Activated T-helper 1 cell treated with anti-CD3 and anti-CD28 coated beads, Interleukin-12 subunit alpha, Interleukin-12 subunit beta, Interleukin-2, Interleukin-4 antibody, amounts not matched to agents 30 ng/mL and 10 ng/mL and 1 ng/mL, durations not matched to agents 14 hours and 24 hours and 36 hours (primary cell): ENCODE results near the gene NDUFV1. TPM values are rescaled to one million over a fixed set of nuclear protein-coding genes. Genes with fewer than 3 reads are reported as not detected.
"Not testable (repeated sequence)": the region's sequence is repeated elsewhere in the genome, so short reads cannot be mapped to it uniquely, and the experiment has no call there.

Experiments used
- DNase-seq: peaks from one replicate; pipeline ENCODE4 v3.0.0; 2021; ENCODE audit warnings: low spot score
- H3K27ac Mint-ChIP-seq: one replicate; pipeline ENCODE4 v1.8.0; 2021; ENCODE audit warnings: mild to moderate bottlenecking, mixed read lengths
- H3K27me3 Mint-ChIP-seq: one replicate; pipeline ENCODE4 v1.8.0; 2022; ENCODE audit warnings: mild to moderate bottlenecking, moderate library complexity, mixed read lengths; ENCODE audit not compliant: insufficient read depth
- H3K36me3 Mint-ChIP-seq: one replicate; pipeline ENCODE4 v1.8.0; 2021; ENCODE audit warnings: low read depth, mixed read lengths
- H3K4me1 Mint-ChIP-seq: one replicate; pipeline ENCODE4 v1.8.0; 2021; ENCODE audit warnings: low read depth, mixed read lengths
- H3K4me3 Mint-ChIP-seq: one replicate; pipeline ENCODE4 v1.8.0; 2021; ENCODE audit warnings: mild to moderate bottlenecking, moderate library complexity, mixed read lengths
- H3K9me3 Mint-ChIP-seq: one replicate; pipeline ENCODE4 v1.8.0; 2021; ENCODE audit warnings: mixed read lengths
- intact Hi-C: fragments of 100-400 bp; cut with micrococcal nuclease; formaldehyde crosslinking; loops from one replicate; pipeline ENCODE4 v1.15.1; 2024
- total RNA-seq: library from RNA; stranded (reverse); gene quantifications from 2 replicates; pipeline ENCODE4 v1.2.3, GENCODE V29; 2022

The NDUFV1 gene
- total RNA-seq, 1 donor from 2014 or later: 289 TPM

DNA sequence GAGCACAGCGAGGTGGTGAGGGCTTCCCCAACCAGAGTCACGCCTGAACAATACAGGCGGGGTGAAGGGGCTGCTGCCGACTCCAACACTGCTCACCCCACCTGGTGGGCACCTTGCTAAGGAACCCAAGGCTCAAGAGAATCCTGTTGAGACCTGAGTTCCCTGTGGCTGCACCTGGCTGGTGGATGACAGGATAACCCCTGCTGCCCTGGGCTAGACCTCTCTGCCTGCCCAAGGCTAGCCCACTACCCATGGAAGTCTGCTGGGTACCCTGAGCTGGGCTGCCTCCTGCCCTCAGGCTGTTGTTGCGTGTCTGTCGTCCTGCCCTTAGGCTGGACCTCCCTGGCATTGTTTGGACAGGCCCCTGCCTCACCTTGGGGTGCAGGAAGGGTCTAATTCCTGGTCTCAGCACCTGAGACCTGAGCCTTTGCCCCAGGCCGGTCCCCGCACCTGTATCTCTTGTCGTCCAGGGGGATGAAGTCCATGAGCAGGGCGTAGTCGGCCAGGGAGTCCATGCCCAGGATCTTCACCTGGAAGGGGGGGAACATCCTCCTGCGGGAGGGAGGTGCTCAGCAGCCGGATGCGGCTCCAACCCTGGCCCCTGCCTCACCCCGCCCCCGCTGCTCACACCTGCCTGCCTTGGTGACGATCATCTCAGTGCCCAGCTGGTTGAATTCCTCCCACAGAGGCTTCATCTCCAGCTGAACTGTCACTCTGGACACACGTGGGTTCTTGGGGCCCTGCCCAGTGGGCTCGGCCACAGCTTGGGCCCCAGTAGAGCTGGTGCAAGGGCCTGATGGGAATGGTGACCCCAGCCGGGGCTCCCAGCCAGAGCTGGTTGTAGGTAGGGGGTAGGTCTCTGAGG lies 27.9 kb downstream of the NDUFV1 start:
- Mint-ChIP-seq H3K27ac (no peak overlapping the region), H3K27me3 (peaks cover 3% of the 10 kb centered on the region), H3K4me3 (no peak overlapping the region), H3K4me1 (peaks cover 11% of the 10 kb centered on the region), H3K9me3 (no peaks in the 10 kb centered on the region), H3K36me3 (no peaks in the 10 kb centered on the region)
- intact Hi-C loops: no loop called here
- DNase-seq: no peak

DNA sequence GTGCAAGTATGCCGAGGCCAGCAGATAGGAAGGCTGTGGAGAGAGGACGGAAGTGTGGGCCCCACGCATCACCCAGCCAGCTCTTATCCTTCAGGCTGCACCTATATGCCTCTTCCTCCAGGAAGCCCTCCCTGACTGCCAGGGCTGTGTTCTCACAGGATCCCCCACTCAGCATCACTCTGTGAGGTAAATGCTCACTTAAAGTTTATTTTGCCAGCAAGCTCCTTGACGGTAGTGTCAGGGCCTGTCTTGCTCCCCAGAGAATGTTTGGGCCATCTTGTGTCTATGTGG lies 28.4 kb downstream of the NDUFV1 start:
- peaks cover 11% of the 10 kb centered on the region for H3K4me1 Mint-ChIP-seq
- H3K27ac Mint-ChIP-seq: no peak overlapping the region
- no peak overlapping the region for H3K4me3 Mint-ChIP-seq
- H3K27me3 Mint-ChIP-seq: peaks cover 3% of the 10 kb centered on the region
- H3K9me3 Mint-ChIP-seq: no peaks in the 10 kb centered on the region
- DNase-seq: no peak
- H3K36me3 Mint-ChIP-seq: no peaks in the 10 kb centered on the region
- intact Hi-C loops: no loop called here

DNA sequence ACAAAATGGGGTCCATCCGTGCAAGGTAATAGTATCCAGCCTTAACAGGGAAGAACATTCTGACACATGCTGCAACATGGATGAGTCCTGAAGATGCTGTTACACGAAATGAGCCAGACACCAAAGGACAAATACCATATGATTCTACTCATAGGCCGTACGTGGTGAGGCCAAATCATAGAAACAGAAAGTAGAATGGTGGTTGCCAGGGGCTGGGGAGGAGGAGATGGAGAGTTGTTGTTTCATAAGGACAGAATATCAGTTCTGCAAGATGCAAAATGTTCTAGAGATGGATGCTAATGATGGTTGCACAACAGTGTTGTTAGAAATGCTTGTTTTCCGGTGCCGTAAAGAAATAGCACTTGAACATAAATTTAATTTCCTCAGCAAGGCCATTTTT lies 30.2 kb downstream of the NDUFV1 start:
- Mint-ChIP-seq H3K9me3 (no peaks in the 10 kb centered on the region), H3K4me1 (peaks cover 7% of the 10 kb centered on the region), H3K36me3 (no peaks in the 10 kb centered on the region), H3K4me3 (no peak overlapping the region), H3K27me3 (peaks cover 1% of the 10 kb centered on the region), H3K27ac (no peak overlapping the region)
- intact Hi-C loops: no loop called here
- DNase-seq: no peak

DNA sequence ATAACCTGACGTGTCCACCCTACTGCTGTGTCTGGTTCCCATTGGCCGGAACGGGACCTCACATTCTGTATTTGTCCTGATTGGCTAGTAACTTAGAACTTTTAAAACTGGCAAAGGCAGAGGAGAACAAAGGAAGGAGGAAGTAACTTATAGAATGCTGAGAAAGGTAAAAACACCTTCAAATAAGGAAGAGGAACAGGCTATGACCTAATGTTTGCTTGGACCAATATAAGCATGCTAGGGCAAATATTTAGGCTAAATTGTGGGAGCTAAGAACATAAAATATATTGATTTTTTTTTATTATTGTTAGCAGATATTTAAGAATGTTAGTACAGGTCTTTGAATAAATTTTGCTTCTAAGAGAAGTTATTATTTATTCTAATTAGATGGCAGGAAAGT lies 30.7 kb downstream of the NDUFV1 start:
- H3K27ac Mint-ChIP-seq, H3K9me3 Mint-ChIP-seq, H3K4me3 Mint-ChIP-seq, H3K4me1 Mint-ChIP-seq, intact Hi-C loops, H3K27me3 Mint-ChIP-seq, DNase-seq, H3K36me3 Mint-ChIP-seq: not testable (repeated sequence)

DNA sequence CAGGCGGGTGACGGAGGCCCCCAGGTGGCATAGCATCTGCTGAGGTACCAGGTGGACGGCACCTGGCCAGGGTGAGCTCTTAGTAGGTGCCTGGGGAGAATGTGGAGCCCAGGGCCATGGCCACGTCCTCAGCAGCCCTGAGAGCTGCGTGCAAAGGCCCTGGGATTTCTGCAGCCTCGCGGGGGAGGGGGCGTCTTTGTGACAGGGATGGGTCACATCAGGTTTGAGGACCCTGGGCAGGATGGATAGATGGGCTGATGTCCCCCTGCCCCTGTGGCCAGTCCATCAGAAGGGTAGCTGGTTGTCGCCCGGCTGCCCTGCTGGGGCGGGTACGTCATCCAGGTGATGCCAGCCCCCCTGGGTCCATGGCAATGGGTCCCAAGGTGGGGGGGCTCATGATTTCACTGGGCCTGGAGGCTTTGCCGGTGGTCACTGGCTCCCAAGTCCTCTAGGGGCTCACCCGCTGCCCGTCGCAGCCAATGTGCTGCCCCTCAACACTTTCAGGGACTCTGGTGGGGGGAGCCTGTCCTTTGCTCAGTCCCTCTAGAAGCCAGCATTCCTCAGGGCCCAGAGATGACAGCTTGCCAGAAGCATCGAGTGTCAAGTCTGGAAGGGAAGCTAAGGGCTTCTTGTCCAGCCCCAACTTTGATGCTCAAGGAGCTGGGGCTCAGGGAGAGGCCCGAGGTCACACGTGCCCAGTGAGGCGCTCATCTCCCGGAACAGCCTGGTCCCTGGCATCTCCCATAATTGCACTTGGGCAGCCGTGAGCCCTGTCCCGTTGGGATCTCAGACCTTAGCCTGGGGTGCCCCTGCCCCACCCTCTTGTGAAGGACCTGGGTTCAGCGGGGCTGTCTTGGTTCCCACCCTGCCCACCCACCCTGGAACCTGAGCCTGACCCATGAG lies 32.0 kb downstream of the NDUFV1 start:
- peaks cover 5% of the 10 kb centered on the region for H3K27me3 Mint-ChIP-seq
- no peaks in the 10 kb centered on the region for H3K9me3 Mint-ChIP-seq
- intact Hi-C loops: no loop called here
- H3K36me3 Mint-ChIP-seq: no peaks in the 10 kb centered on the region
- no peak for DNase-seq
- peaks cover 7% of the 10 kb centered on the region for H3K4me1 Mint-ChIP-seq
- no peak overlapping the region for H3K4me3 Mint-ChIP-seq
- H3K27ac Mint-ChIP-seq: no peak overlapping the region

DNA sequence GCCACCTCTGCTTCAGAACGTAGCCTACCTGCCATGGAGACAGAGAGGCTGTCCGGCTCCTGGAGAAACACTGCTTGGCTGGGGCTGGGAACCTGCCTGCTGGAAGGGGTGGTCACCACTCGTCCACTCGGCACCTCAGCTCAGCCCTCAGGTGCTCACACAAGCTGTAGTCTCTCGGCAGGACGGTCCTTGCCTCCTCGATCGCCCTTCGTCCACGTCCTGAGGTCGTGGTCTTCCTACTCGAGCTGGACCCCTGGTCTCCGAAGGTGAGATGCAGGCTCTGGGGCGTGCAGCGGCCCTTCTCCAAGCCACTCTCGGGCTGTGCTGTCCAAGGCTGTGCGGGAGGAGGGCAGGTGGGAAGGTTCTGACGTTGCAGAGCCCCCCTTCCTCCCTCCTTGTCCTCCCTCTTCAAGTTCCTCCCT lies 32.7 kb downstream of the NDUFV1 start, which contains the start of gene TBX10:
Gene TBX10, minus strand, starts transcription at position 326 of the 422 bp plus-strand sequence. Its CDS starts 291 bp downstream, at position 35.
- Mint-ChIP-seq H3K4me1 (peaks cover 7% of the 10 kb centered on the region), H3K27ac (no peak within 1 kb of the TSS), H3K9me3 (no peaks in the 10 kb centered on the region), H3K4me3 (no peak within 1 kb of the TSS), H3K27me3 (peaks cover 5% of the 10 kb centered on the region), H3K36me3 (no peaks in the 10 kb centered on the region)
- intact Hi-C loops: no loop called here
- DNase-seq: no peak

DNA sequence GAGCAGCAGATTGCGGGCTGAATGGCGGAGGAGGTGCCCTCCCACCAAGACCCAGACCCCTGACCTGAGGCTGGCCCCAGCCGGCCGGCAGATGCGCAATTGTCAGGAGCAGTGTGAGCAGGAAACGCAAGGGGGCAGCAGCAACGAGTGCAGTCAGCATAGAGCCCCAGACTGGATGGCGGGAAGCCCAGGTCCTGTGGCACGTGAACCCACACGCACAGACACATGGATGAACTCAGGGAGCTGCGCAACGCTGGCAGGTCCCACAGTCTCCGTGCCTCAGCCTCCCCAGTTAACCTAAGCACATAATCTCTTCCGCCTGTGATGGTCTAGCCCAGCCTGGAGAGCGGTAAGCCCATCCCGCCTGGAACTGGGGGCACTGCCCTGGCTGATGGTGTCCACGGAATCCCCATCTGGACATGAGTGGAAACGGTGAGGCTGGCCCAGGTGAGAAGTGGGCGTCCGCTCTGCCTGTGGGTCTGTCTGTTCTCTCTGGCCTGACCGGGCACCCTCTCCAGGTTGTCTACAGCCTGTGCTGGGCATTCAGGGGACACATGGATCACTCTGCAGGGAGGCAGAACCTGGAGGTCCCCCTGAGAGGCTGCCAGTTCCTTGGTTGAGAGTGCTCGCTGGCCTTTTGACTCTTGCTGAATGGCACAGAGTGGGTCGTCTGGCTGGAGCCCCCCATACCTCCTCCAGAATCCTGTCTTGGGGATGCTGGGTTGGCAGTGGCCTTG lies 33.5 kb downstream of the NDUFV1 start:
- Mint-ChIP-seq H3K4me1 (peaks cover 7% of the 10 kb centered on the region), H3K36me3 (no peaks in the 10 kb centered on the region), H3K9me3 (no peaks in the 10 kb centered on the region), H3K4me3 (no peak overlapping the region), H3K27ac (no peak overlapping the region), H3K27me3 (peaks cover 4% of the 10 kb centered on the region)
- DNase-seq: peak; percentile 28
- intact Hi-C loops: loop anchor here (1.0 kb wide), 1 partner anchor 19 kb away; no protein-coding TSS in a partner anchor

DNA sequence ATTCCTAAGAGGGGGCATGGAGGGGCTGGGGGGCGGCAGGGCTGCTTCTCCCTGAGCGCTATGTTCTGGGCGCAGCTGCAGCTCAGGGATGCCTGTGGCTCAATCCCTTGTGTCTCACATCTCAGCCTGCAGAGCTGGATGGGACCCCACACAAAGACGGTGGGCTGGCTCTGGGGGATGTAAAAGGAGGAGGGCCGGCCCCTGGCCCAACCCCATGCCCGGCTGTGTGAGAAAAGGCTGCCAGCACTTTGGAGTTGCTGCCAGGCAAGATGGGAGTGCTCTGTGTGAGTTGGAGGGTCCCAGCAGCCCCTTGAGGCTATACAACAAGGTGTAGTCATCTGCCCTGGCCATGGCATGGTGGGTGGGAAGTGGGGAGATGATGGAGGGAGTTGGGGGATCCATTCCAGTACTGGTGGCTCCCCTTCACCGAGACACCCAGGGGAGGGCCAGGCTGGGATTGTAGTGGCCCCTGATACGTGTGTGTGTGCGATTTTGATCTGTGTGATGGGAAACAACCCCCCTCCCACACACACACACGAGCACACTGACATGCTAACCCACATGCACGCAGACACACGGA lies 34.1 kb downstream of the NDUFV1 start:
- H3K4me1 Mint-ChIP-seq: peaks cover 7% of the 10 kb centered on the region
- peaks cover 3% of the 10 kb centered on the region for H3K27me3 Mint-ChIP-seq
- no peak overlapping the region for H3K27ac Mint-ChIP-seq
- intact Hi-C loops: loop anchor here (1.0 kb wide), 1 partner anchor 18 kb away; no protein-coding TSS in a partner anchor
- H3K4me3 Mint-ChIP-seq: no peak overlapping the region
- DNase-seq: no peak
- no peaks in the 10 kb centered on the region for H3K36me3 Mint-ChIP-seq
- H3K9me3 Mint-ChIP-seq: no peaks in the 10 kb centered on the region

DNA sequence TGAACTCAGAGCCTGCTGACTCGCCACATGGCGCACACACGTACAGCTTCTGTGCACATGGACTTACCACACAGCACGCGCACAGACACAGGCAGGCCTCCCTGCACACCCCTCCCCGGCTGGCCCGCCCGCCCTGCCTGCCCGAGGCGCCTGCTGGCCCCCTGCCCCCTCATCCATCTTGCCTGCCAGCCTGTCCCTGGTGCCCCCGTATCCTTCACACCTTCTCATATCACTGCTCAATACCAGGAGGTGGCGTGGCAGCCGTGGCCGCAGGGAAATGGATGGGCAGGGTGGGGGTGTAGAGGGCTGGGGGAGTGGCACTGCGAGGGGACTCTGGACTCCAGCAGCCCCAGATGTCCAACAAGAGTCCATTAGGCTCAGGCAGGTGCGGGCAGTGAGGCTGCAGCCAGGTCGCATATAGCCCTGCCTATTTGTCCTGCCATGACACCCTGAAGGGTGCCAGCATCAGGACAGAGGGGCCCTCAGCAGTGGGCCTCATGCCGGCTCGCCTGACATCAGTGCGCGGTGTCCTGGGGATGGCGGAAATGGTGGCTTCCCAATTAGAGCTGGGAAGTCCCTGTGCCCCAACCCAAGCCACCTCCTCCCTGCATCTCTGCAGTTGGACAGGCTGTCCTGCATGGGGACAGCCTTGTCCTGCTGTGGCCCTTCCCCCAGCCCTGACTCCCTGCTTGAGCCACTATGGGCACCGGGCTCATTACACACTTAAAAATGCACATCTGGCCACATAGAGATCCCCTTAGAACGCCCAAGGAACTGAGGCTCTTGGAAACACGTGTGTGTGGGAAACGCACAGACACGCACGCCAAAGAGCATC lies 34.8 kb downstream of the NDUFV1 start:
- peaks cover 13% of the 10 kb centered on the region for H3K4me1 Mint-ChIP-seq
- no peak overlapping the region for H3K27ac Mint-ChIP-seq
- peaks cover 7% of the 10 kb centered on the region for H3K27me3 Mint-ChIP-seq
- no peaks in the 10 kb centered on the region for H3K9me3 Mint-ChIP-seq
- intact Hi-C loops: no loop called here
- no peak for DNase-seq
- H3K4me3 Mint-ChIP-seq: no peak overlapping the region
- no peaks in the 10 kb centered on the region for H3K36me3 Mint-ChIP-seq

DNA sequence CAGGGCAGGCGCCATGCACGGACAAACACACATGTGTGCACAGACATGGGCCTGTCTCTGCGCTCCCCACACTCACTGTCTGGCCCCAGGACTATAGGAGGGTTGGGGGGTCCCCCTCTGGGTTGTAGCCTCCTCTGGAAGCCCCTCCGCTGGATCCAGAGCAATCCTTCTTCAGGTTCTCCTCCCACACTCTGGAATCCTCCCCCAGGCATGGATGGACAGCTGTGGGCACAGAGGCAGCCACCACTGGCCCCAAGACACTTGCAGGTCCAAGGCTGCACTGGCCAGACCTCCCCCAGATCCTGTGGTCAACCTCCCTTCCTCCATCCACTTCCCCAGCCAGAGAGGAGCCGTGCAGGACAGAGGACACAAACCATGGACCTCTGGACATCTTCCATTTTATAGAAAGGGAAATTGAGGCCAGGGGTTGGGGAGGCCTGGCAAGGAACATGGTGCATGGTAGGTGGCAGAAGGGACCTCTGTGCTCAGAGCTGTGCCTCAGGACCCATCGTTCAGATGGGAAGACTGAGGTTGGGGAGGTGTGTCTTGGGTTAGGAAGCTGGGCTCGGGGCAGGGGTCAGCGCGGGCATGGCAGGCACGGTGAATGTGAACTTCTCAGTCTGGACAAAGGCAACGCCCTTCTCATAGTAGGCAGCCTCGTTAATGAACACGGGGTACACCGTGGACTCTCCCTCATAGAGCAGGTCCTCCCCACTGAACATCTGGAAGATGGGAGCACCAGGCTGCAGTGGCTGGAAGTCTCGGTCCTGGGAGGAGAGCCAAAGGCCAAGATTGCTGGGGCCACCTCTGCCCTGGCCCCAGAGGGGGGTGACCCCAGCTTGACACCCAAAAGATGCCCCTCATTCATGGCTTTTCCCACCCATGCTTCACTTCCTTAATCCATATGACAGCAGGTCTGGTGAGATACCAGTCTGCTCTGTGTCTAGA lies 35.7 kb downstream of the NDUFV1 start:
- H3K27me3 Mint-ChIP-seq: peaks cover 7% of the 10 kb centered on the region
- H3K4me3 Mint-ChIP-seq: no peak overlapping the region
- H3K27ac Mint-ChIP-seq: no peak overlapping the region
- H3K36me3 Mint-ChIP-seq: no peaks in the 10 kb centered on the region
- DNase-seq: no peak
- peaks cover 12% of the 10 kb centered on the region for H3K4me1 Mint-ChIP-seq
- no peaks in the 10 kb centered on the region for H3K9me3 Mint-ChIP-seq
- intact Hi-C loops: no loop called here

DNA sequence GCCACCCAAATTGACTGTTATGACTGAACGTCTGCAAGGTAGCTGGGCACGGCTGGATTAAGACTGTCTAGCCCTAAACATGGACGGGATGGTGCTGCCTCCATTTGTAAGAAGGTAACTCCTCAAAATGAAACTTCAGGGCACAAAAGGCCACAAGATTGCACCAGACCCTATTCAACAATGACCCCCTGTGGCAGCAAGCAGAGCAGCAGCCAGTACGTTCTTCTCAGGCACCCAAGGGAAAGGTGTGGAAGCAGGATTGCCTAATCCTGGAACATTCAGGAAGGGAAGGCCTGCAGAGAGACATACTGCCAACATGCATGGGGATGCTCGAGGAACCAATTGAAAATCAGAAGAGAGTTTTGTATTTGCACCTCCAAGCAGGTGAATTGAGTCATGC lies 37.3 kb downstream of the NDUFV1 start:
- Mint-ChIP-seq H3K36me3 (no peaks in the 10 kb centered on the region), H3K4me1 (peaks cover 12% of the 10 kb centered on the region), H3K4me3 (no peak overlapping the region), H3K27me3 (peaks cover 7% of the 10 kb centered on the region), H3K9me3 (no peaks in the 10 kb centered on the region), H3K27ac (no peak overlapping the region)
- intact Hi-C loops: loop anchor here (1.0 kb wide), 1 partner anchor 72 kb away; no protein-coding TSS in a partner anchor
- no peak for DNase-seq
